SKM-1 (cell line): Measurements from ENCODE around the gene CFAP58.

Experiments used
- DNase-seq: peaks from one replicate; lab custom pipeline; 2025; ENCODE audit not compliant: unreplicated experiment; lab: John Stamatoyannopoulos, UW

CFAP58 gene

DNA sequence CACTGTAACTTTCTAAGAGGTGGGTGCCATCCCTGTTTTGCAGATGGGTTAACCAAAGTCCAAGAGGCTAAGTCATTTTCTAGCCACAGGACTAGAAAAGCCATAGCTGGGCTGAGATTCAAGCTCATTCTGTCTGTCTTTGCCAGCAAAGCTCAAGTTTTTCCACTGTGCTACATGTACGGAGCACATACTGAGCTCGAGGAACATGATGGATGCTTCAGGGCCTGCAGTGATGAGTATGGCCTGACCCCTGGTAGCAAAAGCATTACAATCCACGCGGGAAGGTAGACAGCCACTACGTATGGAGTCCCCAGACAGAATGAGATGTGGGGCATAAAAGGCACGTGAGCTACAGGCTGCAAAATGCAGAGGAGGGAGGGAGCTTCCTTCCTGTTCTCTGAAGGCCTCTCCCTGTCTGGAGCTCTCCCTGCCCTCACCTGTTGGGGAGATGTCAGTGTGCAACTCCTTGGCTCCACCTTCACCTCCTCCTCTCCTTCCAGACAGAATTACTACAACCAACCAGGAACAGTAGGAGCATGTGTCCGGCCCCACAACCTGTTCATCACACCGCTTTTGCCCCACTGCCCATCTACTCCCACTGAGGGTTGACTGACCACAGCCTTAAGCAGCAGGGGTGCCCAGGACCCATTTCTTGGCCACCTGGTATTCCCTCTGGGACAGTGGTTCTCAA, 31.8 kb upstream of the CFAP58 start:
- DNase-seq: no peak

DNA sequence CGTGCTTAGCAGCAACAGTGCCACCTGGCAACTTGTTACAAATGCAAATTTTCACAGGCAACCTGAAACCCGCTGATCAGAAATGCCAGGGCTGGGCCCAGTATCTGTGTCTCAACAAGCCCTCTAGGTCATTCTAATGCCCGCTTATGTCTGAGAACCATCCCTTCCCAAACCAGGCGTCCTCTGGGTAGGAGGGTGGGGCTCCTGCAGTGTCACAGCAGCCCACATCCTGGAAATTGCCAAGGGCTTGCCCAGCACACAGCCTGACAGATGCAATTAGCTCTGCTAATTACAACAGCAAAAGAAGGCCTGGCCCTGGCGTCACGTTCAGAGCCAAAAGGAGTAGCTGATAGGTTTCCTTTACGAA, 31.2 kb upstream of the CFAP58 start:
- peak; percentile 46 for DNase-seq

DNA sequence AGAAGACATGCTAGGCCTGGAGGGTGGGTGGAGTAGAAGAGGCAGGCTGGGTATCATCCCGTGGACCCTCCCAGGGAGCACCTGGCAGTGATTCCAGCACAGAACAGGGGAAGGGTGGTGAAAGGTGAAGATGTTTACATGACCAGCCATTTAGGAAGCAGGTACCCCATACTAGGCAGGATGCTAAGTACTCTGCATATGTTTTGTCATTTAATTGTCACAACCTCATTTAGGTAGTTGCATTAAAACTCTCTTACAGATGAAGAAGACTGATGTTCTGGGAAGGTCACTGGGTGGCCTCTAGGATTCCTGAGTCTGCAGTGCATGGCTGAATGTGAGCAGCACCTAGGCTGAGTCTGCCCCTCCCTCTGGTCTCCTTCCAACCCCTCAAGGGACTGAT, 30.5 kb upstream of the CFAP58 start:
- DNase-seq: no peak

DNA sequence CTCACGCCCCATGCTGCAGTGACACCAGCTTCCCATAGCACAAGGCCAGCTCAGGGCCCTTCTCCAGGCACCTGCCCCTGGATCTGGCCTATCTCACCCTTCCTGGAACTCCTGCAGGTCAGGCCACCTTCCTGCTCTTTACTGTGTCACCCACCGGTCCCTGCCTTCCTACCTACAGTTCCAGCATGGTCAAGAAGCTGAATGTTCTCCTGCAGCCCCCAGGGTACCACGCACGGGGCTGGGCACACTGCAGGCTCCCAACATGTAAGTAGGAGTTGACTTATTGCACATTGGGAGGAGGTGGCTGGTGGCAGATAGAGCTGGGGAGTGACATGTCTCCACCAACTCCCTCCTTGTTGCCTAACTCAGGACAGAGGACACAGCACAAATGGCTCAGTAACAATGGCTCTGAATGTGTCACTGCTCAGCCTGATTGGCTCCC, 29.9 kb upstream of the CFAP58 start:
- DNase-seq: peak; percentile 41

DNA sequence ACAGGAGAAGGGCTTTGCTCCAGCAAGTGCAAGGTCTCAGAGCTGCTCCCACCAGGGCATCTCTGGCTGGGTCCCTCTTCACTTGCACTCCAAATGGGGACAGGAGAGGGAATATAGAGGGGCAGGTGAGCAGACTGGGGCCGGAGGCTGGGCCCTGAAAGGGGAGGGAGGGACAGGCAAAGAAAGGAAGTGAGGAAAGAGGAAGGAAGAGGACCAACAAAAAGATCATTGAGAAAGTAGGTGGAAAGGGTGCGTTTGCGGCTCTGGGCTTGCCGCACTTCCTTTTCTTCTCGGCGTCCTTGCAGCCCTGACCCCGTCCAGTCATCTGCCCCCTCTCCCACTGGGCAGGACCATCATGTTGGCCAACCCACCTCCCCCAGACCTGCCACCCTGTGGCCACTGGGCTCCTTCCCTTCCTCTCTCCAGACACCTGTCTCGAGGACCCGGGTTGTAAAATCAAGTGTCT, 29.4 kb upstream of the CFAP58 start:
- peak; percentile 91 for DNase-seq

DNA sequence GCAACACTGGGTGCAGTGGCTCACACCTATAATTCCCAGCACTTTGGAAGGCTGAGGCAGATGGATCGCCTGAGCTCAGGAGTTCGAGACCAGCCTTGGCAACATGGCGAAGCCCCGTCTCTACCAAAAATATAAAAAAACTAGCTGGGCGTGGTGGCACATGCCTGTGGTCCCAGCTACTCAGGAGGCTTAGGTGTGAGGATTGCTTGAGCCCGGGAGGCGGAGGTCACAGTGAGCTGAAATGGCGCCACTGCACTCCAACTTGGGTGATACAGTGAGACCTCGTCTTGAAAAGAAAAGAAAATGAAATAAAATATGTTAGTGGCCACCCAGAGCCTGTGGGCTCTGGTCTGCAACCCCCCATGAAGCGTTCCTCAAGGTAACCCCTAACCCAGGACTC, 28.7 kb upstream of the CFAP58 start:
- no peak for DNase-seq

DNA sequence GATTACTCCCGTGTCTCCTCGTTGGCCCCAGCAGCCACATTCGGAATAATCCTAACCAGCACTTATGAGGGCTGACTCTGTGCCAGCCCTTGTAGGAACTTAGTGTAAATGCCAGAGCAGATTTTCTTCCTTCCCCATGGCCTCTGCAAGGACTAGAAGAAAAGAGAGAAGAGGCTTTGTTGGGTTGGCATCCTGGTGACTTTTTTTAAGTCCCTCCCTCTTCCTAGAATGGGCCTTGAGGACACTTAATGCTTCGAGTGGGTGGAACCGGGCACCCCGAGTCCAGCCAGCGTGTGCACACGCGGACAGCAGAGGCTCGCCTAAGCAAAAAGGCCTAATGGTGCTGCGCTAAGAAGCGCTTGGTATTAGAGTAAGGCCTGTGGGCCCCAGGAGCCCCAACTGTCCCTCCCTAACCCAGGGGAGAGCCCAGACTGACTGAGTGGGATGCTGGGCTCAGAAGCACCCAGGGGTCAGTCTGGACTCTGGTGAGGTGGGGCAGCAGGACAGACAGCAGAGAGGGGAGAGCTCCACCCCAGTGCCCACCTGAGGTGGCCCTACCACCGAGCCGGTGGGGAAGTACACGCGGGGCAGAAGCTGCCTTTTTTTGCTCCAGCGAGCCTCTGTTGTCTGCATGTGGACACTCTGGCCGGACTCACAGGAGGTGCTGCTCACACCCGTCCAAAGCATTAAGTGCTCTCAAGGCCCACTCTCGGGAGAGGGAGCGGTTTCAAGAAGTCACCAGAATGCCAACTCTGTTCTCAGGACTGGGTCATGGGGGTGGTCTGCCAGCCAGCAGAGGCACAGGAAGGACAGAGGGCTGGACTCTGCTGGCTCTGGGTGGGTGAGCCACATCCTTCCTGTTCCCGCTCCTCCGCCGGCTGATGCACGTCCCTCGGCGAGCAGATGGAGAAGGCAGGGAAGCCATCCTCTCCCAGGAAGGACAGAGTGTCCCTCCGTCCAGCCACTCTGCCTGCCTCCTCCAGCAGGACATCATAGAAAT, 27.9 kb upstream of the CFAP58 start:
- no peak for DNase-seq

DNA sequence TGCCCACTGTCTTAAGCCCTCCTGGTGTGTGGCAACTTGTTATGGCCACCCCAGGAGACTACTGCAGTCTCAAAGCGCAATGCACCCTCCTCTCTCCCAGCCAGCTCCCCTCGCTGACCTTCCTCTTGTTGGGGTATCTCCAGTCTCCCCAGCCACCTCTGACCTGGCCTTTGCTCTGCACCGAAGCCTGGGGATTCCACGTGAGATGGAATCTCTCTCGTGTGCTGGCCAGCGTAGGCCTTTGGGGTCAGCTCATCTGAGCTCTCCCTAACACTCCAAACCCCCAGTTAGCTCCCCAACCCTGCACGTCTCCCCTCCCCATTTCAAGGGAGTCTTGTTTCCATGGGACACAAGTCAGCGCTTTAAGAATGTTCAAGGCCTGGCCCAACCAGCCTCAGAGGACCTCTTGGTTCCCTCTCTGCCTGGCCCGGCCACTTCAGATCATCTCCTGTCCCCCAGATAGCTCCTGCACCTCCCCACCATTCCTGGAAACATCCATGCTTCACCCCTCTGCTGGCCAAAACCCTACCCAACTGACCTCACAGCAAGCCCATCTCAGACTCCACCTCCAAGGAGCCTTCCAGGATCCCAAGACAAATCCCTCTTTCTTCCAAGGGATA, 26.5 kb upstream of the CFAP58 start:
- no peak for DNase-seq

DNA sequence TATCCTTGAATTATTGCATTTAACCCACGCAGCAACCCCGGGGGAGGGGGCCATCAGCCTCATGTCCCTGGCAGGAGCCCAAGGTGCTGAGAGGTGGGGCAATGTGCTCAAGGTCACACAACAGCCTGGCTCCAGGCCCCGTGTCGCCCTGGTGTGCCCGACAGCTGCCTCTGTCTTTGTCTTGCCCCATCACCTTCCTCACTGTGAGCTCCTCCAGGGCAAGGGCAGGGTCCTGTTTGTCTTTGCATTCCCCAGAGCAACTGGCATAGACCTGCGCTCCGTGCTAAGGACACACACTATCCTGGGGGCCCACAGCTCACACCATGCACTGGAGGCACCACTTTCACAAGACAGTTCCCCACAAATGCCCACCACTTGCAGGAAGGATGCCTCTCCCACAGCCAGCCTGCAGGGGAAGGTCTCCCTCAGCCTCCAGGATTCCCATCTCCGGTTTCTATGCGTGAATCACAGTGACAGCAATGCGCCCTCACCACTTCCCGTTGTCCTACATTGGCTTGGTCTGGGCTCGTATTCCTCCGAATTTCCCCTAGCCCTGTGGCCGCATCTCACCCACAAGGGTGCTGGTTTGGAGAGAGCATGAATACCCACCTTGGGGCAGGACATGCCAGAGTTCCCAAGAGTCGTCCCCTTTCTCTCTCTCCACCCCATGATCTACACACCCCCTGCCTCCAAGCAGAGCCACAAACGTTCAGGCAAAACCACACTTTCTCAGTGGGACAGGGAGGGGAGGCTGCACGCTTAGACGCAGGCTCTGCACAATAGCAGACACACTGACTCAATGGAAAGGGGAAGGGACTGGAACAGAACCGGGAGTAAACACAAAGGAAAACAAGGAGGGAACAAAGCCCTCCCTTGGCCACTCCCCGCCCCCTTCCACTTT, 25.6 kb upstream of the CFAP58 start:
- no peak for DNase-seq

DNA sequence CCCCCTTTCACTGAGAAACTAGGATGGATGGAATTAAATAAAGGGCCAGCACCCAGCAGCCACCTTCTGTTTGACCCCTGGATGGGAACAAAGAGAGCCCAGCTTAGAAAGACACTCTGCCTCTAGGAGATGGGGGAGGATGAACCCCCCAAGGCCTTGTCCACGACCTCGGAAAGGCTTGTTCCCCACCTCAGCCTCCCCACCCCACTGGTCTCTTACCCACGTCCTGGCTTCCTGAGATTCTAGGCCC, 25.1 kb upstream of the CFAP58 start:
- no peak for DNase-seq

DNA sequence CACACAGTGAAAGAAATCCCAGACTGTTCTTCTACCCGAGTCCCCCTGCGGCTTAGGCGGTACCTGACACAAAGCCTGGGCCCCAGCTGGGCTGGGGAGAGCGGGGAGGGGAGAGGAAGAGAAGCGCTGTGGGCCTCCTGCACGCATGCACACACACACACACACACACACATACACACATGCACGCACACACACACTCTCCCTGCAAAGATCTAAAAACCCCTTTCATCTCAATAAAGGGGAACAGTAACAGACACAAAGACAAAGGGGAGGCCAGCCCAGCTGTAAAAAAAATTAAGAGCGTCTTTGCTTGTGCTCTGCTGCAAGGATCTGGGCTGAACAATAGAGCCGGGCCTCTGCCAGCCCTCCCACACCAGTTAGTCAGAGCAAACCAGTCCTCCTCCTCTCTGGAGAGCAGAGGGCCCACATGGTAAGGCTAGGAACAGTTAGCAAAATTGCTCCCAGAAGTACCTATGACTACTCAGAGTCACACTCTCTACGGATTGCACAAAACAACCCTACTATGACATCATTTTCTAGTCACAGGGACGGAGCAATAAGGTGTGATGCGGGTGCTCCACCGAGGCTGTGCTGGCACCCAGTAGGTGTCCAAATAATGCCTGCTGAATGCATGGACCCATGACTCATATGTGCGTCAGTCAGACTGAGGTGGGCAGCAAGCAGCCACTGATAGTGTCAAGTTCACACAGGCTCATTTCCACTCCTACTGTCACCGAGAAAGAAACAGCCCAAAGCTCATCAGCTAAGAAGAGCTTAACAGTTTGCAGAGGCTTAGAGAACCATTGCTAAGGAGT, 24.5 kb upstream of the CFAP58 start:
- peak; percentile 29 for DNase-seq

DNA sequence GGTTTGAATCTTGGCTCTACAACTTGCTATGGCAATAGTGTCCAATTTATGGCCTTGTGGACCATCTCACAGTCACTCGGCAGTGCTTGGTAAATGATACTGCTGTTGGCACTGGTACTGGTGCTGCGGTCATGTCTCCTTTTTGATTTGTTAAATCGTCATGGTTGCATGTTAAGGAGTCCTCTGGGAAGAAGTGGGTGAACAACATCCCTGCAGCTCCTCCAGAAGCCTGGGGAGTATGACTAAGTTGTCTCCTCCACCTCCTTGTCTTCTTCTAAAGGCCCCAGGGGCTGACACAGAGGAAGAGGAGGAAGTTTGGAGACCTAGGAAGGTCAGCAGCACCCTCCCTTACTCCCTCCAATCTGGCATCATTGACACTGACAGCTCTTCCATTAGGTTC, 23.9 kb upstream of the CFAP58 start:
- DNase-seq: no peak

DNA sequence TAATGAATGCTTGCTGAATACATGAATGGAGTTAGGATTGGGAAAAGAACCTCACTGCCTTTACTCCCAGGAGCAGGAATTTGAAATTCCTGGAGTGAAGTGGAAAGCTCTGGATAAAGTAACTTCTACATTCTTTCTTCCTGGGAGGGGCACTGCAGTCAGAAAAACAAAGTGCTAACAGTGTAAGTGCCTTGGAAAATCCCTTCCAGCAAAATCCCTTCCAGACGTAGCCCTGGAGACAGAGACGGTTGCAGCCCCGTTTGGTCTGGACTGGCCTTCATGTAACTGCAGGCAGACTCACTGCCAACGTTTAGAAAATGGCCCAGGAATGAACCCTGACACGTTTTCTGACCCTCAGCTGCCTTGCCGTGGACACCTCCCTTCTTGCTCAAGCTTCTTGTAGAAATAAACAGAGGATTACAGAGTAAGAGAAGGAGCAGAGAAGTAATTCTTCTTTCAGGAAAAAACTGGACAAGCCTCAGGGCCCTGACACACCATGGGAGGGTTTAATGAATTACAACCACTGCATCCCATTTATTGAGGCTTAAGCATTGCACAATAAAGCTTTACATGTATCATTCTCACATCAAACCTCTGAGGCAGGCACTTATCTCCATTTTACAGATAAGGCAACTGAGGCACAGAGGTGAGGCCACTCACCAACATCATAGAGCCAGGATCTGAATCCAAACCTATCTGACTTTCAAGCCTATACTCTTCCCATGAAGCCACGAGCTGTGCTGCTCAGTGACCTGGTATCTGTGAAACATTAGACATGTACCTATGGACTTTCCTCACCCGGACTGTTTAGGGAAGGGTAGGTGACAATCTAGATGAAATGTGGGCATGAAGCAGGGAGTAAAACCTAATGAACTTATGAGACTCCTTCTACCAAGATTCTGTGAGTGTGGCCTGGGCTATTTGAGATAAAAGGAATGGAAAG, 23.2 kb upstream of the CFAP58 start:
- peak; percentile 14 for DNase-seq

DNA sequence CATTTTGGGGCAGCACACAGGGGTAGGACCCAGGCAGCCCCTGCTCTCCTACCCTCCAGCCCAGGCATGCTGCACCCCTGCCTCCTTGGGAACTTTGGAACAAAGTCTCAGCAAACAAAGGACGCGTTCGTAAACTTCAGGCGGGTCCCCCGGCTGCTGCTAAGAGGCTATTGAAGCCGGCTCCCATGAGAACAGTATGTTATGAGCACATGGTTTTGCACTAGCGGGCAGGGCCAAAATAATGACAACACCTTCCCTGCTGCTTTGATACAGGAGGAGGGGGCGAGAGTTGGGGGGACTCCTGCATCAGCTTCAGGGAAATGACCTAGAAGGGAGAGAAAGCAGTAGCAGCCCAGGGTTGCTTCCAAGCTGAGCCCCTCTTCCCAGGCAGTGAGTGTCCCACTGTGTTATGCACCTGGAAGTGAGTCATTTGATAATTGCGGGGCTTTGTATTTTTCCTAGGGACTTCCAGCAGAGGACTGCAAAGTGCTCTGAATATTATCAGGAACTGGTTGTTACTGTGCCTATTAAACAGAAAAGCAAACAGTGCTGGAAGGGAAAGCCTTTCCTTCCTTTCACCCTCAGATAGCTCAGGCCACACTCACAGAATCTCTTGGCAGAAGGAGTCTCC, 22.3 kb upstream of the CFAP58 start:
- DNase-seq: no peak

DNA sequence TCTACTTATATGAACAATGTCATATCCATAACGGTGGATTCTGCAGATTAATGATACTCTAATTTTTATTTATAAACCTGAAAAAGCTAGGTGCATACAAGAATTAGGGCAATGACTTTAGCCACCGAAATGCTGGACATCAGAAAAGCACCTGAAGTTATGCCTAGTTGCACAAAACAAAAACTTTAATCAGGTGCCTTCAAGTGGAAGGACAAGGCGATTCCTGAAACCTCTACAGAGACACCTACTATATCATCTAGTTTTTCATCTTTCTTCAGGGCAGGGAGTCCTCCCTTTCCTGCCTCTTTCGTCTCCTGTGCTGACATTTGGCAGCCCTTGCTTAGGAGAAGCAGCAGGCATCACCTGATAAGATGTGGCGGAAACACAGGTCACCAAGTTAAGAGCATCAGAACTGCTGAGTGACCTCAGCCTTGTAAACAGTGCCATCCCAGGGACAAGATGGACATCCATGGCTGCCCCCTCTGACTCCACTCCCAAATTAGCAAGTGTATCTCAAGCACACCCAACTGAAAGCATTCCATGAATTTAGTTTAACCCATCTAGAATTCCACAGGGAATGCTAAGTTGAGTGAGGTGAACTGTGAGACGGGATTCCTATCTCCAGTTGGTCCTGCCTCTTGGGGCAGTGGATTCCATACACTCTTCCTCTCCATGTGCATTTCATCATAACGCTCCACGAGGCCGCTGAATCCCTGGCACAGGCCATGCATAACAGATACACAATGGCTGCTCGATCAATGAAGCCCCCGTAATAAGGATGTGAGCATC, 21.2 kb upstream of the CFAP58 start:
- no peak for DNase-seq

DNA sequence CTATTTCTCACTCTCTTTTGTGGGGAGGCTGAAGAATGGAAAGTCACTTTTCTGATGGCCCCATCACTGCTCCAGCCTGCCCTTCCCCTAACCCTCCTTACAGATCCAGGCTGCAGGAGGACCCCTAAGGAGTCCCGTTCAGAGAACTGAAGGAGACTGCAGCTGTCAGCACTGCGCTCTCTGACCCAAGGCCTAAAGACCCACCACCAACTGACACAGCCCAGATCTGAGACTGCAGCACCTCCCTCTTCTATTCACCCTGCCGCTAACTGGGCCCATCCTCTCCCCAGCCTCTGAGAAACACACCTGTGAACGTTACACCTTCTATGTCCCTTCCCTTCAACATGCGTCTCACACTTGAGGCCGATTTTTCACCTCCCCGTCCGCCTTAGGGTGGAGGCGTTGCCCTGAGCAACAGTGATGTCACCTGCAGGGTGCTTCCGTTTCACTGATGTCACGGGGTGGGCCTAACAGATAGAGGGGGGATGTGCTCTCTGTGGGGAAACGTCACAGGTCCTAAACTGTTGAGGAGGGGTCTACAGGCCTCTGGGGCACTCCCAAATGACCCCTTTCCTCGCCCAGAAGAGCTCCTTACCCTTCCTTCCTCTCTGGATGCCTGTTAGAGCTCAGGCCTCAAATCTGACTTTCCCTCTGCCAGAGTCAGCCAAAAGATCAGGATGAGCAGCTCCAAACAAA, 20.5 kb upstream of the CFAP58 start:
- no peak for DNase-seq

DNA sequence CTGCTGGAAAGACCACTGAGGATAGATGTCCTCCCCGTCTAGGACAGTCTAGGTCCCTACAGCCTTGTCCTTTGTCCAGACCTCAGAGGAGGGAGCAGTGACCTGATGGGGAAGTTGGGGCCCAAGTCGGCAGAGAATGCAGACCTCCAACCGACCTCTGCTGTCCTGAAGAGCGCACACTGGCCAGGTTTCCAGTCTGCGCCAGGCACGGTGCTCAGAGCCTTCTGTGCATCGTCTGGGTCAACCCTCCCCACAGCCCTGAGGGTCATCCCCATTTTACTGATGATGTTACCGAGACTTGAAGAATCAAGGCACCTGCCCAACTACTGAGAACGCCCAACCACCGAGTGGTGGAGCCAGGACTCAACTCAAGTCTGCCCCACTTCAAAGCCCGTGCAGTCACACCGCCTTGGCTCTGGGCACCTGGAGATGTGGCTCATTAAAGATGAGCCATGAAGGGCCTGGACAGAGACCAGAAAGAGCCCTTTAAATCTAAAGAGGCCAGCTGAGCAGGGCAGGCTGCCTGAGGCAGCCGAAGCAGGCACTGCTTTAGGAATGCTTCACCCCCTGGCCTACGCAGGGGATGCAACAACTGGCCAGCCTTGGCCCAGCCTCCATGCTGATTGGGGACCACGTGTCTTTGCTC, 19.8 kb upstream of the CFAP58 start:
- no peak for DNase-seq
